GM10248 (cell line): ENCODE data around the gene ULK2.

ENCODE experiments used
- CTCF ChIA-PET: fragments of 300-600 bp; sonication (Branson Sonifier 250); formaldehyde crosslinking; extraction: SDS; loops from one replicate; lab custom pipeline; 2021; ENCODE audit warnings: antibody characterized with exemption; lab: Yijun Ruan, JAX
- POLR2A ChIA-PET: fragments of 350-650 bp; sonication (Branson Sonifier 250); formaldehyde crosslinking; extraction: SDS; loops from one replicate; lab custom pipeline; 2020; ENCODE audit warnings: antibody characterized with exemption; lab: Yijun Ruan, JAX
- DNase-seq: peaks from one replicate; pipeline ENCODE4 v3.0.0; 2012; ENCODE audit errors: extremely low spot score
- CTCF ChIP-seq: IDR thresholded peaks from 2 replicates; pipeline ENCODE4 v1.5.1; 2012; ENCODE audit warnings: mild to moderate bottlenecking, low read depth; ENCODE audit errors: extremely low read depth, missing control alignments, control extremely low read depth

ULK2 gene

GRCh38 chr17:19753051-19753509, 114.7 kb downstream of the ULK2 start:
- POLR2A ChIA-PET = no interaction called here
- CTCF ChIA-PET = interaction anchor here (1.2 to 12.8 kb wide), 5 partner anchors 7 to 261 kb away, joined by 3 to 162 read pairs (median 21); partner anchors contain the start of gene ALDH3A2
- DNase-seq = no peak
- no peak for TF ChIP-seq CTCF

- DNase-seq = no peak
- ChIA-PET CTCF (interaction anchor here (1.0 to 12.8 kb wide), 8 partner anchors 7 to 431 kb away, joined by 3 to 162 read pairs (median 4); partner anchors contain the start of gene ALDH3A2), POLR2A (interaction anchor here (0.5 kb wide), 1 partner anchor 236 kb away, joined by 3 read pairs; no protein-coding TSS in a partner anchor)
- no peak for TF ChIP-seq CTCF
Observed at GRCh38 chr17:19752216-19753050, 115.3 kb downstream of the ULK2 start.

- POLR2A ChIA-PET = no interaction called here
- TF ChIP-seq CTCF = no peak
- CTCF ChIA-PET = interaction anchor here (1.4 to 12.8 kb wide), 3 partner anchors 9 to 430 kb away, joined by 3 to 162 read pairs (median 5); no protein-coding TSS in a partner anchor
- no peak for DNase-seq
Observed at GRCh38 chr17:19750835-19751234, 116.9 kb downstream of the ULK2 start.

- CTCF ChIA-PET = interaction anchor here (1.0 to 12.8 kb wide), 2 partner anchors 15 to 237 kb away, joined by 4 to 162 read pairs; no protein-coding TSS in a partner anchor
- no peak for DNase-seq
- POLR2A ChIA-PET = no interaction called here
- TF ChIP-seq CTCF = no peak
Observed at GRCh38 chr17:19750020-19750572, 117.6 kb downstream of the ULK2 start.

- no peak for DNase-seq
- ChIA-PET POLR2A (no interaction called here), CTCF (interaction anchor here (0.7 to 12.8 kb wide), 2 partner anchors 16 to 20 kb away, joined by 3 to 162 read pairs; no protein-coding TSS in a partner anchor)
- TF ChIP-seq CTCF = no peak
Observed at GRCh38 chr17:19748807-19749193, 118.9 kb downstream of the ULK2 start.
